SK-N-SH treated with all-trans-retinoic acid at 6 μM for 48 hours (cell line): ENCODE results near the gene TLE1.

Experiments used
- ATAC-seq: fragments of 200-7000 bp; cut with Tn5 transposase; 3 replicates; pipeline ENCODE4 v1.9.1; 2020; ENCODE audit warnings: mild to moderate bottlenecking, moderate library complexity
- ARNTL ChIP-seq: fragments of 450-650 bp; formaldehyde crosslinking; IDR thresholded peaks from 2 replicates; pipeline ENCODE4 v1.5.0; 2020; ENCODE audit warnings: low read depth, mild to moderate bottlenecking, moderate library complexity, borderline replicate concordance
- BACH2 ChIP-seq: fragments of 250-450 bp; sonication (Bioruptor Pico); IDR thresholded peaks from 2 replicates; pipeline ENCODE4 v1.9.0; 2021; ENCODE audit warnings: mild to moderate bottlenecking, borderline replicate concordance
- CSDC2 ChIP-seq: fragments of 250-450 bp; sonication (Bioruptor Pico); IDR thresholded peaks from 2 replicates; pipeline ENCODE4 v1.5.0; 2020; ENCODE audit warnings: mild to moderate bottlenecking, moderate library complexity
- ESRRG ChIP-seq: fragments of 250-450 bp; sonication (Bioruptor Pico); IDR thresholded peaks from 2 replicates; pipeline ENCODE4 v1.6.1; 2021; ENCODE audit warnings: mild to moderate bottlenecking
- GLIS3 ChIP-seq: fragments of 250-450 bp; sonication (Bioruptor Pico); IDR thresholded peaks from 2 replicates; pipeline ENCODE4 v1.5.0; 2020; ENCODE audit warnings: mild to moderate bottlenecking, moderate library complexity
- ISL1 ChIP-seq: fragments of 250-450 bp; sonication (Bioruptor Pico); IDR thresholded peaks from 2 replicates; pipeline ENCODE4 v2.1.2; 2022; ENCODE audit warnings: mild to moderate bottlenecking, moderate library complexity
- OSR1 ChIP-seq: fragments of 250-450 bp; sonication (Bioruptor Pico); IDR thresholded peaks from 2 replicates; pipeline ENCODE4 v1.8.0; 2022; ENCODE audit warnings: moderate library complexity, mild to moderate bottlenecking, inconsistent platforms
- PPARA ChIP-seq: fragments of 250-450 bp; sonication (Bioruptor Pico); IDR thresholded peaks from 2 replicates; pipeline ENCODE4 v1.5.0; 2020; ENCODE audit warnings: mild to moderate bottlenecking, borderline replicate concordance
- RARB ChIP-seq: fragments of 250-450 bp; sonication (Bioruptor Pico); IDR thresholded peaks from 2 replicates; pipeline ENCODE4 v1.8.0; 2021; ENCODE audit warnings: mild to moderate bottlenecking, moderate library complexity
- SNAI2 ChIP-seq: fragments of 250-450 bp; sonication (Bioruptor Pico); IDR thresholded peaks from 2 replicates; pipeline ENCODE4 v1.5.0; 2020; ENCODE audit warnings: mild to moderate bottlenecking, moderate library complexity
- TCF4 ChIP-seq: fragments of 250-450 bp; sonication (Bioruptor Pico); IDR thresholded peaks from 2 replicates; pipeline ENCODE4 v1.8.0; 2021; ENCODE audit warnings: mild to moderate bottlenecking, moderate library complexity, borderline replicate concordance
- TOX ChIP-seq: fragments of 250-450 bp; sonication (Bioruptor Pico); IDR thresholded peaks from 2 replicates; pipeline ENCODE4 v1.8.0; 2021; ENCODE audit warnings: mild to moderate bottlenecking, moderate library complexity, borderline replicate concordance
- ZC3H10 ChIP-seq: fragments of 250-450 bp; sonication (Bioruptor Pico); IDR thresholded peaks from 2 replicates; pipeline ENCODE4 v1.5.1; 2021; ENCODE audit warnings: mild to moderate bottlenecking, moderate library complexity
- ZFP3 ChIP-seq: fragments of 250-450 bp; sonication (Bioruptor Pico); IDR thresholded peaks from 2 replicates; pipeline ENCODE4 v1.5.0; 2020; ENCODE audit warnings: mild to moderate bottlenecking, moderate library complexity
- ZFP30 ChIP-seq: fragments of 450-650 bp; formaldehyde crosslinking; IDR thresholded peaks from 2 replicates; pipeline ENCODE4 v1.5.0; 2022; ENCODE audit warnings: mild to moderate bottlenecking, moderate library complexity
- ZNF565 ChIP-seq: fragments of 450-650 bp; formaldehyde crosslinking; conservative IDR thresholded peaks from 2 replicates; pipeline ENCODE4 v1.5.0; 2020; ENCODE audit warnings: low read depth, mild to moderate bottlenecking, moderate library complexity
- ZNF70 ChIP-seq: fragments of 450-650 bp; formaldehyde crosslinking; IDR thresholded peaks from 2 replicates; pipeline ENCODE4 v1.5.0; 2020; ENCODE audit warnings: mild to moderate bottlenecking, moderate library complexity
- ZNF8 ChIP-seq: fragments of 450-650 bp; formaldehyde crosslinking; IDR thresholded peaks from 2 replicates; pipeline ENCODE4 v1.5.0; 2020; ENCODE audit warnings: mild to moderate bottlenecking, moderate library complexity
- TF ChIP-seq, protein P1 (sequence below): fragments of 250-450 bp; sonication (Bioruptor Pico); IDR thresholded peaks from 2 replicates; pipeline ENCODE4 v1.5.1; 2021; ENCODE audit warnings: mild to moderate bottlenecking, moderate library complexity
- TF ChIP-seq, protein P2 (sequence below): fragments of 250-450 bp; sonication (Bioruptor Pico); IDR thresholded peaks from 2 replicates; pipeline ENCODE4 v1.8.0; 2021; ENCODE audit warnings: low read depth, mild to moderate bottlenecking, moderate library complexity, borderline replicate concordance
- TF ChIP-seq, protein P3 (sequence below): fragments of 250-450 bp; sonication (Bioruptor Pico); IDR thresholded peaks from 2 replicates; pipeline ENCODE4 v1.5.1; 2020; ENCODE audit warnings: low read depth, mild to moderate bottlenecking, moderate library complexity
- TF ChIP-seq, protein P4 (sequence below): fragments of 250-450 bp; sonication (Bioruptor Pico); IDR thresholded peaks from 2 replicates; pipeline ENCODE4 v1.5.0; 2020; ENCODE audit warnings: mild to moderate bottlenecking, moderate library complexity

Gene TLE1

DNA sequence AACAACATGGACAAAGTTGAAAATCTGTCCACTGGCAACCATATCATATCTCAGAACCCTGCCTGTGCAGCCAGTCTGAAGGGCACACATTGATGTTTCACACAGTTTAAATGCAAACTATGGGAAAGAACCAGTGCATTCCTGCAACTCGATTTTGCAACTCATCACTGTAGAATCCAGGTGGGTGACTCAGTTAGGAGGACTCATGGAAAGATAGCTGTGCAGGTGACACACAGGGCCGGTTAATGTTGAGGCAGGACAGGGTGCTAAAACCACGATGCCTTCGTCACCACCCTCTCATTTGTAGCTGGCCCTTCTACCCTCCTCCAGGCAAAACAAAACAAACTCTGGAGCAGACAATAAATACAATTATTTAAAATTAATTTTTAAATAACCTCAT is 62.8 kb downstream of the TLE1 start:
- no peak for ATAC-seq
- TF ChIP-seq ZFP30 (CRISPR knock-in tag) = no peak
- TF ChIP-seq ARNTL (CRISPR knock-in tag) = no peak
- TF ChIP-seq SNAI2 (CRISPR knock-in tag) = no peak
- TF ChIP-seq CSDC2 (CRISPR knock-in tag) = no peak
- no peak for TF ChIP-seq ZFP3 (CRISPR knock-in tag)
- TF ChIP-seq, protein P1, sequence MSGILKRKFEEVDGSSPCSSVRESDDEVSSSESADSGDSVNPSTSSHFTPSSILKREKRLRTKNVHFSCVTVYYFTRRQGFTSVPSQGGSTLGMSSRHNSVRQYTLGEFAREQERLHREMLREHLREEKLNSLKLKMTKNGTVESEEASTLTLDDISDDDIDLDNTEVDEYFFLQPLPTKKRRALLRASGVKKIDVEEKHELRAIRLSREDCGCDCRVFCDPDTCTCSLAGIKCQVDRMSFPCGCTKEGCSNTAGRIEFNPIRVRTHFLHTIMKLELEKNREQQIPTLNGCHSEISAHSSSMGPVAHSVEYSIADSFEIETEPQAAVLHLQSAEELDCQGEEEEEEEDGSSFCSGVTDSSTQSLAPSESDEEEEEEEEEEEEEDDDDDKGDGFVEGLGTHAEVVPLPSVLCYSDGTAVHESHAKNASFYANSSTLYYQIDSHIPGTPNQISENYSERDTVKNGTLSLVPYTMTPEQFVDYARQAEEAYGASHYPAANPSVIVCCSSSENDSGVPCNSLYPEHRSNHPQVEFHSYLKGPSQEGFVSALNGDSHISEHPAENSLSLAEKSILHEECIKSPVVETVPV (CRISPR knock-in tag) = no peak
- TF ChIP-seq ISL1 = no peak
- TF ChIP-seq BACH2 (CRISPR knock-in tag) = no peak
- no peak for TF ChIP-seq TOX
- no peak for TF ChIP-seq TCF4
- TF ChIP-seq ZNF70 = no peak
- TF ChIP-seq, protein P2, sequence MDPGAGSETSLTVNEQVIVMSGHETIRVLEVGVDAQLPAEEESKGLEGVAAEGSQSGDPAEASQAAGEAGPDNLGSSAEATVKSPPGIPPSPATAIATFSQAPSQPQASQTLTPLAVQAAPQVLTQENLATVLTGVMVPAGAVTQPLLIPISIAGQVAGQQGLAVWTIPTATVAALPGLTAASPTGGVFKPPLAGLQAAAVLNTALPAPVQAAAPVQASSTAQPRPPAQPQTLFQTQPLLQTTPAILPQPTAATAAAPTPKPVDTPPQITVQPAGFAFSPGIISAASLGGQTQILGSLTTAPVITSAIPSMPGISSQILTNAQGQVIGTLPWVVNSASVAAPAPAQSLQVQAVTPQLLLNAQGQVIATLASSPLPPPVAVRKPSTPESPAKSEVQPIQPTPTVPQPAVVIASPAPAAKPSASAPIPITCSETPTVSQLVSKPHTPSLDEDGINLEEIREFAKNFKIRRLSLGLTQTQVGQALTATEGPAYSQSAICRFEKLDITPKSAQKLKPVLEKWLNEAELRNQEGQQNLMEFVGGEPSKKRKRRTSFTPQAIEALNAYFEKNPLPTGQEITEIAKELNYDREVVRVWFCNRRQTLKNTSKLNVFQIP = no peak
- TF ChIP-seq PPARA (CRISPR knock-in tag) = no peak
- no peak for TF ChIP-seq OSR1 (CRISPR knock-in tag)
- TF ChIP-seq ESRRG (CRISPR knock-in tag) = no peak
- TF ChIP-seq GLIS3 = no peak
- TF ChIP-seq ZC3H10 = no peak
- no peak for TF ChIP-seq ZNF565 (CRISPR knock-in tag)

DNA sequence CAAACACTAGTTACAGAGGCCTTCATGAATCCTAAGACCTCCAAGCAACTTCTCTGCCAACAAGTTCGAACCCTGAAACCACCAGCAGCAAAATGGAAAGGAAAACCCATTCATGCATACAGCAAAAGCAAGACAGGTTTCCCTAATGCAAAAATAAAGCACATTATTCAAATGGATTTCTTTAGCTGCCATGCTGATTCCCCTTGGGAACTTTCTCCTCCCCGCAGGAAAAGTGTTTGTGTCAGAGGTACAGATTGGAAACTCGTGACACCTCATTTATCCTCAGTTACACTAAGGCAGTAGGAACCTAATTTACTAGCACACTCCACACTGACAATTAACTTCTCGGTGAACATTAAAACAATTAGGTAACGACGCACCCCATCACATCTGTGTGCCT is 63.4 kb downstream of the TLE1 start:
- TF ChIP-seq, protein P3, sequence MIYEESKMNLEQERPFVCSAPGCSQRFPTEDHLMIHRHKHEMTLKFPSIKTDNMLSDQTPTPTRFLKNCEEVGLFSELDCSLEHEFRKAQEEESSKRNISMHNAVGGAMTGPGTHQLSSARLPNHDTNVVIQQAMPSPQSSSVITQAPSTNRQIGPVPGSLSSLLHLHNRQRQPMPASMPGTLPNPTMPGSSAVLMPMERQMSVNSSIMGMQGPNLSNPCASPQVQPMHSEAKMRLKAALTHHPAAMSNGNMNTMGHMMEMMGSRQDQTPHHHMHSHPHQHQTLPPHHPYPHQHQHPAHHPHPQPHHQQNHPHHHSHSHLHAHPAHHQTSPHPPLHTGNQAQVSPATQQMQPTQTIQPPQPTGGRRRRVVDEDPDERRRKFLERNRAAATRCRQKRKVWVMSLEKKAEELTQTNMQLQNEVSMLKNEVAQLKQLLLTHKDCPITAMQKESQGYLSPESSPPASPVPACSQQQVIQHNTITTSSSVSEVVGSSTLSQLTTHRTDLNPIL (CRISPR knock-in tag) = no peak
- TF ChIP-seq, protein P2 = no peak
- TF ChIP-seq BACH2 (CRISPR knock-in tag) (no peak), ZFP30 (CRISPR knock-in tag) (no peak), TCF4 (no peak), SNAI2 (CRISPR knock-in tag) (no peak), ESRRG (CRISPR knock-in tag) (no peak), GLIS3 (no peak), ZC3H10 (no peak), ISL1 (no peak), ARNTL (CRISPR knock-in tag) (no peak), RARB (CRISPR knock-in tag) (no peak), ZNF565 (CRISPR knock-in tag) (no peak)
- TF ChIP-seq, protein P1 (CRISPR knock-in tag) = no peak
- ATAC-seq = no peak

DNA sequence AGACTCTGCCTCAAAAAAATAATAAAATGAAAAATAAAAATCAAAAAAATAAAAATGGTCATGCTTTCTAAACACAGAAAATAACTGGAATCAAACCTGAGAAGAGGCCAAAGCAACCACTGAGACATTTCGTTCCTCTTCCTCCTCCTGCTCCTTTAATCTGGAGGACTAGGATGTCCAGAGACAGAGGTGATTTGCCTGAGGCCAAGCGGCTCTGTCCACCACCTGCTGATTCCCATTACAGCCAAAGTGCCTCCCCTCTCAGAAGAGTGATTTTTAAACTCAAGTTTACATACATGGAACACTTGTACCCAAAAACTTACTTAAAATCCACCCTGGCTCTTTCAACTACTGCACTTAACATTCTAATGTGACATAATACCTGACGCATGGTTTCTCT is 65.6 kb downstream of the TLE1 start:
- ATAC-seq = no peak
- no peak for TF ChIP-seq ISL1
- TF ChIP-seq, protein P1 (CRISPR knock-in tag) = no peak
- no peak for TF ChIP-seq OSR1 (CRISPR knock-in tag)
- TF ChIP-seq, protein P4, sequence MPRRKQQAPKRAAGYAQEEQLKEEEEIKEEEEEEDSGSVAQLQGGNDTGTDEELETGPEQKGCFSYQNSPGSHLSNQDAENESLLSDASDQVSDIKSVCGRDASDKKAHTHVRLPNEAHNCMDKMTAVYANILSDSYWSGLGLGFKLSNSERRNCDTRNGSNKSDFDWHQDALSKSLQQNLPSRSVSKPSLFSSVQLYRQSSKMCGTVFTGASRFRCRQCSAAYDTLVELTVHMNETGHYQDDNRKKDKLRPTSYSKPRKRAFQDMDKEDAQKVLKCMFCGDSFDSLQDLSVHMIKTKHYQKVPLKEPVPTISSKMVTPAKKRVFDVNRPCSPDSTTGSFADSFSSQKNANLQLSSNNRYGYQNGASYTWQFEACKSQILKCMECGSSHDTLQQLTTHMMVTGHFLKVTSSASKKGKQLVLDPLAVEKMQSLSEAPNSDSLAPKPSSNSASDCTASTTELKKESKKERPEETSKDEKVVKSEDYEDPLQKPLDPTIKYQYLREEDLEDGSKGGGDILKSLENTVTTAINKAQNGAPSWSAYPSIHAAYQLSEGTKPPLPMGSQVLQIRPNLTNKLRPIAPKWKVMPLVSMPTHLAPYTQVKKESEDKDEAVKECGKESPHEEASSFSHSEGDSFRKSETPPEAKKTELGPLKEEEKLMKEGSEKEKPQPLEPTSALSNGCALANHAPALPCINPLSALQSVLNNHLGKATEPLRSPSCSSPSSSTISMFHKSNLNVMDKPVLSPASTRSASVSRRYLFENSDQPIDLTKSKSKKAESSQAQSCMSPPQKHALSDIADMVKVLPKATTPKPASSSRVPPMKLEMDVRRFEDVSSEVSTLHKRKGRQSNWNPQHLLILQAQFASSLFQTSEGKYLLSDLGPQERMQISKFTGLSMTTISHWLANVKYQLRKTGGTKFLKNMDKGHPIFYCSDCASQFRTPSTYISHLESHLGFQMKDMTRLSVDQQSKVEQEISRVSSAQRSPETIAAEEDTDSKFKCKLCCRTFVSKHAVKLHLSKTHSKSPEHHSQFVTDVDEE = no peak
- TF ChIP-seq, protein P2 = no peak
- no peak for TF ChIP-seq ZNF8 (CRISPR knock-in tag)
- no peak for TF ChIP-seq RARB (CRISPR knock-in tag)
- TF ChIP-seq CSDC2 (CRISPR knock-in tag) = no peak
- no peak for TF ChIP-seq ZNF565 (CRISPR knock-in tag)
- TF ChIP-seq ZFP30 (CRISPR knock-in tag) = no peak
- no peak for TF ChIP-seq ZC3H10
- TF ChIP-seq GLIS3 = no peak
- TF ChIP-seq SNAI2 (CRISPR knock-in tag) = no peak
- TF ChIP-seq TCF4 = no peak
- no peak for TF ChIP-seq BACH2 (CRISPR knock-in tag)
